CD4-positive, alpha-beta T cell treated with Interleukin-4 for 1 hour (primary cell): ENCODE data around the gene ATIC.

ENCODE experiments used
- DNase-seq, 2 donors: peaks; one replicate each; pipeline ENCODE4 v3.0.0-alpha.2; 2020 to 2022

The ATIC gene

GRCh38 chr2:215377283-215377682 lies 65.4 kb downstream of the ATIC start:
- no peak for DNase-seq

- no peak for DNase-seq
Observed at GRCh38 chr2:215378045-215378444, 66.2 kb downstream of the ATIC start.

GRCh38 chr2:215379039-215379438 lies 67.2 kb downstream of the ATIC start:
- DNase-seq: no peak

- no peak for DNase-seq
Observed at GRCh38 chr2:215379948-215380347, 68.1 kb downstream of the ATIC start.

GRCh38 chr2:215380699-215381098 lies 68.8 kb downstream of the ATIC start:
- no peak for DNase-seq

- no peak for DNase-seq
Observed at GRCh38 chr2:215382011-215382410, 70.2 kb downstream of the ATIC start.

GRCh38 chr2:215382480-215382879 lies 70.6 kb downstream of the ATIC start:
- DNase-seq: no peak

- no peak for DNase-seq
Observed at GRCh38 chr2:215383652-215384279, 71.9 kb downstream of the ATIC start.

- DNase-seq: no peak
Observed at GRCh38 chr2:215384710-215385109, 72.9 kb downstream of the ATIC start.

- no peak for DNase-seq
Observed at GRCh38 chr2:215386566-215386965, 74.7 kb downstream of the ATIC start.

- DNase-seq: no peak
Observed at GRCh38 chr2:215388002-215388728, 76.3 kb downstream of the ATIC start.

GRCh38 chr2:215390550-215390913 lies 78.7 kb downstream of the ATIC start:
- DNase-seq: no peak

GRCh38 chr2:215391531-215391930 lies 79.7 kb downstream of the ATIC start:
- DNase-seq: no peak

- no peak for DNase-seq
Observed at GRCh38 chr2:215392164-215392563, 80.3 kb downstream of the ATIC start.

GRCh38 chr2:215392687-215393270 lies 80.9 kb downstream of the ATIC start:
- no peak for DNase-seq

- DNase-seq: no peak
Observed at GRCh38 chr2:215394102-215394805, 82.4 kb downstream of the ATIC start.

GRCh38 chr2:215395687-215396460 lies 84.0 kb downstream of the ATIC start:
- DNase-seq: no peak

- no peak for DNase-seq
Observed at GRCh38 chr2:215396595-215397313, 84.9 kb downstream of the ATIC start.

GRCh38 chr2:215397632-215398341 lies 85.9 kb downstream of the ATIC start:
- DNase-seq: no peak

- no peak for DNase-seq
Observed at GRCh38 chr2:215399067-215399716, 87.3 kb downstream of the ATIC start.
